SK-N-SH treated with all-trans-retinoic acid at 6 μM for 48 hours (cell line): Measurements from ENCODE around the gene MTA3.

Experiments
- CSRNP3 ChIP-seq: fragments of 250-450 bp; sonication (Bioruptor Pico); IDR thresholded peaks from 2 replicates; pipeline ENCODE4 v1.5.1; 2021; ENCODE audit warnings: mild to moderate bottlenecking, moderate library complexity
- GLIS3 ChIP-seq: fragments of 250-450 bp; sonication (Bioruptor Pico); IDR thresholded peaks from 2 replicates; pipeline ENCODE4 v1.5.0; 2020; ENCODE audit warnings: mild to moderate bottlenecking, moderate library complexity
- POU6F1 ChIP-seq: fragments of 250-450 bp; sonication (Bioruptor Pico); IDR thresholded peaks from 2 replicates; pipeline ENCODE4 v1.8.0; 2021; ENCODE audit warnings: low read depth, mild to moderate bottlenecking, moderate library complexity, borderline replicate concordance
- ZFP30 ChIP-seq: fragments of 450-650 bp; formaldehyde crosslinking; IDR thresholded peaks from 2 replicates; pipeline ENCODE4 v1.5.0; 2022; ENCODE audit warnings: mild to moderate bottlenecking, moderate library complexity
- ZNF565 ChIP-seq: fragments of 450-650 bp; formaldehyde crosslinking; conservative IDR thresholded peaks from 2 replicates; pipeline ENCODE4 v1.5.0; 2020; ENCODE audit warnings: low read depth, mild to moderate bottlenecking, moderate library complexity
- TF ChIP-seq, protein P1 (sequence below): fragments of 250-450 bp; sonication (Bioruptor Pico); IDR thresholded peaks from 2 replicates; pipeline ENCODE4 v1.5.1; 2020; ENCODE audit warnings: low read depth, mild to moderate bottlenecking, moderate library complexity
- TF ChIP-seq, protein P2 (sequence below): fragments of 250-450 bp; sonication (Bioruptor Pico); IDR thresholded peaks from 2 replicates; pipeline ENCODE4 v1.8.0; 2020; ENCODE audit warnings: mild to moderate bottlenecking, moderate library complexity, borderline replicate concordance

DNA sequence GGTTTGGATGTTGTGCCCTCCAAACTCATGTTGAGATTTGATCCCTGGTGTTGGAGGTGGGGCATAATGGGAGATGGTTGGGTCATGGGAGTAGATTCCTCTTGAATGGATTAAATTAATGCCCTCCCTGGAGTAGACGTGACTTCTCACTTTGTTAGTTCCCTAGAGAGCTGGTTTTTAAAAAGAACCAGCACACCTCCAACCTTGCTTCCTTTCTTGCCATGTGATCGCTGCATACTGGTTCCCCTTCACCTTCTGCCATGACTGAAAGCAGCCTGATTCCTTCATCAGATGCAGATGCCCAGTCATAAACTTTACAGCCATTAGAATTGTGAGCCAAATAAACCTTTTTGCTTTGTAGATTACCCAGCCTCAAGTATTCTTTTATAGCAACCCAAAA, 21.7 kb downstream of the MTA3 start:
- TF ChIP-seq, protein P1, sequence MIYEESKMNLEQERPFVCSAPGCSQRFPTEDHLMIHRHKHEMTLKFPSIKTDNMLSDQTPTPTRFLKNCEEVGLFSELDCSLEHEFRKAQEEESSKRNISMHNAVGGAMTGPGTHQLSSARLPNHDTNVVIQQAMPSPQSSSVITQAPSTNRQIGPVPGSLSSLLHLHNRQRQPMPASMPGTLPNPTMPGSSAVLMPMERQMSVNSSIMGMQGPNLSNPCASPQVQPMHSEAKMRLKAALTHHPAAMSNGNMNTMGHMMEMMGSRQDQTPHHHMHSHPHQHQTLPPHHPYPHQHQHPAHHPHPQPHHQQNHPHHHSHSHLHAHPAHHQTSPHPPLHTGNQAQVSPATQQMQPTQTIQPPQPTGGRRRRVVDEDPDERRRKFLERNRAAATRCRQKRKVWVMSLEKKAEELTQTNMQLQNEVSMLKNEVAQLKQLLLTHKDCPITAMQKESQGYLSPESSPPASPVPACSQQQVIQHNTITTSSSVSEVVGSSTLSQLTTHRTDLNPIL (CRISPR knock-in tag): no peak
- TF ChIP-seq, protein P2, sequence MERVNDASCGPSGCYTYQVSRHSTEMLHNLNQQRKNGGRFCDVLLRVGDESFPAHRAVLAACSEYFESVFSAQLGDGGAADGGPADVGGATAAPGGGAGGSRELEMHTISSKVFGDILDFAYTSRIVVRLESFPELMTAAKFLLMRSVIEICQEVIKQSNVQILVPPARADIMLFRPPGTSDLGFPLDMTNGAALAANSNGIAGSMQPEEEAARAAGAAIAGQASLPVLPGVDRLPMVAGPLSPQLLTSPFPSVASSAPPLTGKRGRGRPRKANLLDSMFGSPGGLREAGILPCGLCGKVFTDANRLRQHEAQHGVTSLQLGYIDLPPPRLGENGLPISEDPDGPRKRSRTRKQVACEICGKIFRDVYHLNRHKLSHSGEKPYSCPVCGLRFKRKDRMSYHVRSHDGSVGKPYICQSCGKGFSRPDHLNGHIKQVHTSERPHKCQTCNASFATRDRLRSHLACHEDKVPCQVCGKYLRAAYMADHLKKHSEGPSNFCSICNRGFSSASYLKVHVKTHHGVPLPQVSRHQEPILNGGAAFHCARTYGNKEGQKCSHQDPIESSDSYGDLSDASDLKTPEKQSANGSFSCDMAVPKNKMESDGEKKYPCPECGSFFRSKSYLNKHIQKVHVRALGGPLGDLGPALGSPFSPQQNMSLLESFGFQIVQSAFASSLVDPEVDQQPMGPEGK (CRISPR knock-in tag): no peak
- no peak for TF ChIP-seq GLIS3 (CRISPR knock-in tag)
- no peak for TF ChIP-seq ZFP30
- no peak for TF ChIP-seq CSRNP3 (CRISPR knock-in tag)
- TF ChIP-seq ZNF565 (CRISPR knock-in tag): no peak
- no peak for TF ChIP-seq POU6F1 (CRISPR knock-in tag)
